Measurements from ENCODE around the gene CARD11.

The CARD11 gene

GRCh38 chr7:2918406-2918805 lies 125.3 kb downstream of the CARD11 start:
- H3K4me2 ChIP-seq (ENCODE audit: low read depth, low read length, poor library complexity, severe bottlenecking) = no peak overlapping the region
- H3K4me1 ChIP-seq (ENCODE audit: insufficient read depth, low read length, poor library complexity, severe bottlenecking) = no peaks in the 10 kb centered on the region
- H3K27me3 ChIP-seq (ENCODE audit: insufficient read depth, low read length, poor library complexity, severe bottlenecking) = no peaks in the 10 kb centered on the region
- H3K9ac ChIP-seq (ENCODE audit: low read depth, low read length, poor library complexity, severe bottlenecking) = no peak overlapping the region
- H4K20me1 ChIP-seq (ENCODE audit: insufficient read depth, low read length, poor library complexity, severe bottlenecking) = no peaks in the 10 kb centered on the region
- H3K9me3 ChIP-seq (ENCODE audit: insufficient read depth, low read depth, low read length) = no peaks in the 10 kb centered on the region
- H3K79me2 ChIP-seq (ENCODE audit: insufficient read depth, low read length) = no peaks in the 10 kb centered on the region
- TF ChIP-seq CTCF (conservative IDR thresholded peaks at IDR 0.05; ENCODE audit: low read length) = no peak
- no peak for TF ChIP-seq EZH2phosphoT487 (IDR thresholded peaks at IDR 0.05; ENCODE audit: borderline replicate concordance)
- H3F3A ChIP-seq (ENCODE audit: low read depth) = no peaks in the 10 kb centered on the region
- H3K36me3 ChIP-seq (ENCODE audit: insufficient read depth, low read length) = peaks cover 11% of the 10 kb centered on the region; the same call in 1 of the 2 replicates
- no peaks in the 10 kb centered on the region for H3K9me2 ChIP-seq (replicated peaks; ENCODE audit: low read depth, low read length)
- H2AFZ ChIP-seq (ENCODE audit: low read length) = no peak overlapping the region
- no peak overlapping the region for H3K4me3 ChIP-seq (ENCODE audit: low read length, poor library complexity, severe bottlenecking)

GRCh38 chr7:2915023-2915422 lies 128.6 kb downstream of the CARD11 start:
- Histone ChIP-seq H3K36me3 (ENCODE audit: insufficient read depth, low read length) (peaks cover 13% of the 10 kb centered on the region; the same call in 1 of the 2 replicates), H3K4me2 (ENCODE audit: low read depth, low read length, poor library complexity, severe bottlenecking) (no peak overlapping the region), H2AFZ (ENCODE audit: low read length) (no peak overlapping the region), H3K9me3 (ENCODE audit: insufficient read depth, low read depth, low read length) (no peaks in the 10 kb centered on the region), H3K27me3 (ENCODE audit: insufficient read depth, low read length, poor library complexity, severe bottlenecking) (no peaks in the 10 kb centered on the region), H3K4me3 (ENCODE audit: low read length, poor library complexity, severe bottlenecking) (no peak overlapping the region), H3K4me1 (ENCODE audit: insufficient read depth, low read length, poor library complexity, severe bottlenecking) (no peaks in the 10 kb centered on the region), H3F3A (ENCODE audit: low read depth) (no peaks in the 10 kb centered on the region), H3K9ac (ENCODE audit: low read depth, low read length, poor library complexity, severe bottlenecking) (no peak overlapping the region), H4K20me1 (ENCODE audit: insufficient read depth, low read length, poor library complexity, severe bottlenecking) (no peaks in the 10 kb centered on the region), H3K79me2 (ENCODE audit: insufficient read depth, low read length) (no peaks in the 10 kb centered on the region), H3K9me2 (replicated peaks; ENCODE audit: low read depth, low read length) (no peaks in the 10 kb centered on the region)
- TF ChIP-seq EZH2phosphoT487 (IDR thresholded peaks at IDR 0.05; ENCODE audit: borderline replicate concordance) = no peak
- TF ChIP-seq CTCF (conservative IDR thresholded peaks at IDR 0.05; ENCODE audit: low read length) = no peak

- no peaks in the 10 kb centered on the region for H3K9me3 ChIP-seq (ENCODE audit: insufficient read depth, low read depth, low read length)
- no peaks in the 10 kb centered on the region for H3K27me3 ChIP-seq (ENCODE audit: insufficient read depth, low read length, poor library complexity, severe bottlenecking)
- no peaks in the 10 kb centered on the region for H3K9me2 ChIP-seq (replicated peaks; ENCODE audit: low read depth, low read length)
- H4K20me1 ChIP-seq (ENCODE audit: insufficient read depth, low read length, poor library complexity, severe bottlenecking) = no peaks in the 10 kb centered on the region
- no peaks in the 10 kb centered on the region for H3F3A ChIP-seq (ENCODE audit: low read depth)
- H3K36me3 ChIP-seq (ENCODE audit: insufficient read depth, low read length) = peaks cover 12% of the 10 kb centered on the region; the same call in 1 of the 2 replicates
- TF ChIP-seq CTCF (conservative IDR thresholded peaks at IDR 0.05; ENCODE audit: low read length) (no peak), EZH2phosphoT487 (IDR thresholded peaks at IDR 0.05; ENCODE audit: borderline replicate concordance) (no peak)
- no peak overlapping the region for H2AFZ ChIP-seq (ENCODE audit: low read length)
- no peak overlapping the region for H3K4me2 ChIP-seq (ENCODE audit: low read depth, low read length, poor library complexity, severe bottlenecking)
- H3K4me1 ChIP-seq (ENCODE audit: insufficient read depth, low read length, poor library complexity, severe bottlenecking) = no peaks in the 10 kb centered on the region
- no peak overlapping the region for H3K9ac ChIP-seq (ENCODE audit: low read depth, low read length, poor library complexity, severe bottlenecking)
- H3K4me3 ChIP-seq (ENCODE audit: low read length, poor library complexity, severe bottlenecking) = no peak overlapping the region
- no peaks in the 10 kb centered on the region for H3K79me2 ChIP-seq (ENCODE audit: insufficient read depth, low read length)
Measured at GRCh38 chr7:2913760-2914387, 129.8 kb downstream of the CARD11 start.
